C4-2B (cell line): ENCODE results near the gene MYH2.

Experiments used
- H3K27ac ChIP-seq: fragments of 450-650 bp; 2 replicates; pipeline ENCODE4 v1.5.1; 2017
- ZFX ChIP-seq: fragments of 450-650 bp; IDR thresholded peaks from 2 replicates; pipeline ENCODE4 v1.6.1; 2017
- TF ChIP-seq, protein P1 (sequence below): fragments of 450-650 bp; conservative IDR thresholded peaks from 2 replicates; pipeline ENCODE4 v1.5.1; 2017; ENCODE audit warnings: mild to moderate bottlenecking

MYH2 gene

GRCh38 chr17:10516065-10516464 lies 33.4 kb downstream of the MYH2 start:
- no peak overlapping the region for H3K27ac ChIP-seq
- TF ChIP-seq, protein P1, sequence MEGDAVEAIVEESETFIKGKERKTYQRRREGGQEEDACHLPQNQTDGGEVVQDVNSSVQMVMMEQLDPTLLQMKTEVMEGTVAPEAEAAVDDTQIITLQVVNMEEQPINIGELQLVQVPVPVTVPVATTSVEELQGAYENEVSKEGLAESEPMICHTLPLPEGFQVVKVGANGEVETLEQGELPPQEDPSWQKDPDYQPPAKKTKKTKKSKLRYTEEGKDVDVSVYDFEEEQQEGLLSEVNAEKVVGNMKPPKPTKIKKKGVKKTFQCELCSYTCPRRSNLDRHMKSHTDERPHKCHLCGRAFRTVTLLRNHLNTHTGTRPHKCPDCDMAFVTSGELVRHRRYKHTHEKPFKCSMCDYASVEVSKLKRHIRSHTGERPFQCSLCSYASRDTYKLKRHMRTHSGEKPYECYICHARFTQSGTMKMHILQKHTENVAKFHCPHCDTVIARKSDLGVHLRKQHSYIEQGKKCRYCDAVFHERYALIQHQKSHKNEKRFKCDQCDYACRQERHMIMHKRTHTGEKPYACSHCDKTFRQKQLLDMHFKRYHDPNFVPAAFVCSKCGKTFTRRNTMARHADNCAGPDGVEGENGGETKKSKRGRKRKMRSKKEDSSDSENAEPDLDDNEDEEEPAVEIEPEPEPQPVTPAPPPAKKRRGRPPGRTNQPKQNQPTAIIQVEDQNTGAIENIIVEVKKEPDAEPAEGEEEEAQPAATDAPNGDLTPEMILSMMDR: no peak
- no peak for TF ChIP-seq ZFX

DNA sequence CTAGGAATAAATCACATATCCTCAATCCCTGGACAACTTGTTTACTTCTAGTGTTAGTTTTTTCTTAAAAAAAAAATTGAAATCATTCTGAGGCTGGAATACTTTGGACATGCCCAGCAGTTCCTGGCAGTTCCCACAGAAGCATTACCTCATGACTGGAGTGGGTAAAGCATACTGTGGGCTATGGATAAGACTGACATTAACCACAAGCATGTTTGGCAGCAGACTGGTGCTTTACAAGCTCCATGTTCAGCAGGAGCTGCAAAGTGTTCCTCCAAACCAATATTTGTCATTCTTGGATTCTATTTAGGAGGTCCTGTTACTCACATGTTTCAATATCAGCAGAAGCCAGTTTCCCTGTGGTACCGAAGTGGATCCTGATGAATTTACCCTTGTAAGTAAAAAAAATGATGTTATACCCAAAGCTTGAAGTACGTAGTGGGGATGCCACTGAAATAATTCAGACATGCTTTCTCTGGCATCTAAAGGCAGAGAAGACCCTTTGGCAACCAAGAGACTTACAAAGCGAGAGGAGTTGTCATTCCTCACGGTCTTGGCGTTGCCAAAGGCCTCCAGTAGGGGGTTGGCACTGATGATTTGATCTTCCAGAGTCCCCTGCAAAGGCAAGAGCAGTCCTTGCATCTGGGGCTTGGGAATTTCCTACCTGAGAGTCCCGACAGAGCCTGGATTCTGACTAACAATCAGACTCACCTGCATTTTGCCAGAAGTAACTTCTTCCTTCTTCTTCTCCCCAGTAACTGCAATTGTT lies 36.0 kb downstream of the MYH2 start:
- TF ChIP-seq ZFX: no peak
- TF ChIP-seq, protein P1: no peak; the same call in 1 of the 2 replicates
- H3K27ac ChIP-seq: no peak overlapping the region

DNA sequence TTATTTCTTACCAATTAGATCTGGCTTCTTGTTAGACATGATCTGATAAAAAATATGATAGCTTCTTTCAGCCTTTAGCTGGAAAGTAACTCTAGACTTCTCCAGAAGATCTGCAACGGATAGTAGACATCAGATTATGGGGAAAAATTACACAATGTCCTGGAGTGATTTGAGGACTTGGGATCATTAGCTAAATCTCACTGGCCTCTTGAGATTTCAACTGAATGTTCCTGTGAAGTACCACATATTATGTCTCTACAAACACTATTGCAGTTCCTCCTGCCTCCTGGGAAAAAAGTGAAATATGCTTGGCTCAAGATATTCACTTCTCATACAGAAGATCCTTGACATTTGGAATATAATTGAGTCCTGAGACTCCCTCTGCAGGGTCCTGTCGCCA lies 36.6 kb downstream of the MYH2 start:
- H3K27ac ChIP-seq: no peak overlapping the region
- TF ChIP-seq, protein P1: no peak
- TF ChIP-seq ZFX: no peak

GRCh38 chr17:10499950-10500349 lies 49.5 kb downstream of the MYH2 start:
- TF ChIP-seq ZFX: no peak
- TF ChIP-seq, protein P1: no peak
- H3K27ac ChIP-seq: no peak overlapping the region

DNA sequence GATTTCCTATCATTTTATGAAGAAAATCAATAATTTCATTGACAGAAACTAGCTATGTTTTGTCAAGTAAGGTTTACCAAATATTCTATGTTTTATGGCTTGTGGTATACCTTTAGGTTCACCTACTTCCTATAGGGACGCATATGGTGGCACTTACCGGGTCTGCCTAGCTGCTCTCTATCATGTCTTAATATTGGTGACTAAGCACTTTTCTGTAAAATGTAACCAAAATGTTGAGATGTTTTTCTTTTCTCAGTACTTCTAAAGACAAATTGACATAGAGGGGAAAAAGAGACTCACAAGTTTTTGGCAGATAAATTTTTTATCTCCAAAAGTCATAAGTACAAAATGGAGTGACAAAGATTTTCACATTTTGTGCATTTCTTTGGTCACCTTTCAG lies 57.5 kb downstream of the MYH2 start:
- TF ChIP-seq, protein P1: no peak
- no peak for TF ChIP-seq ZFX

GRCh38 chr17:10482252-10482651 lies 67.2 kb downstream of the MYH2 start:
- TF ChIP-seq ZFX: no peak
- TF ChIP-seq, protein P1: no peak
- no peak overlapping the region for H3K27ac ChIP-seq

More for the DNA sequence above, 57.5 kb downstream of the MYH2 start:
- no peak overlapping the region for H3K27ac ChIP-seq

DNA sequence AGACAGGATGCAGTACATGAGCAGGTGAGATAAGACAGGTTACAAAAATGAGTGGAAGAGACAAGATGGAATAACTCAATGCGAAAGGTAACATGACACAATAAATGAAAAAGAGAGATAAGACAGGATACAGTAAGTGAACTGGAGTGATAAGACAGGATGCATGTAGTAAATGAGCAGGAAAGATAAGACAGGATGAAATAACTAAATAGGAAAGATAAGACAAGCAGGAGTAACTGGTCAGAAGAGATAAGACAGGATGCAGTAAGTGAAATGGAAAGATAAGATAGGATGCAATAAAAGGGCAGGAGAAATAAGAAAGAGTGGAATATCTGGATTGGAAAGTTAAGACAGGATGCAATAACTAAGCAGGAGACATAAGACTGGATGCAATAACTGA lies 71.8 kb downstream of the MYH2 start:
- TF ChIP-seq, protein P1: no peak
- TF ChIP-seq ZFX: no peak
- no peak overlapping the region for H3K27ac ChIP-seq
